ENCODE results near the gene ANO3.
"Not testable (repeated sequence)": the region's sequence is repeated elsewhere in the genome, so short reads cannot be mapped to it uniquely, and the experiment has no call there.

Gene ANO3

GRCh38 chr11:26579683-26580082 is 247.8 kb downstream of the ANO3 start:
- DNase-seq = no peak

DNA sequence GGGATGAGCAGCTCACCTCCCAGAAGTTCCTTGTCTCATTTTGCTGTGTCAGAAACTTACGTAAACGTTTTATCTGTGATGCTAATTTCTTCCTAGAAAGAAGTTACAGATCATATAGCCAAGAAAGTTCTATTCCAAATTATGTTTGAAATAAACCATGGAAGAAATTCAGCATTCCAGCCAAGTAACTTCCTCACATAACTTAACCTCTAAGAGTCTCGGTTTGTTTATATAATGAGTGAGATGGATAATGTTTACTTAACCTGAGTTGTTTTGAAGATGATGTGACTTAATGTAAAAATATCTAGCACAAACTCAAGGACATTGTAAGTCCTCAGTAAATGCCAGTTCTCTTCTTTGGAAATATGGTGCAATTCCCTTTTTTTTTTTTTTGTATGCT is 249.0 kb downstream of the ANO3 start:
- DNase-seq = no peak

DNA sequence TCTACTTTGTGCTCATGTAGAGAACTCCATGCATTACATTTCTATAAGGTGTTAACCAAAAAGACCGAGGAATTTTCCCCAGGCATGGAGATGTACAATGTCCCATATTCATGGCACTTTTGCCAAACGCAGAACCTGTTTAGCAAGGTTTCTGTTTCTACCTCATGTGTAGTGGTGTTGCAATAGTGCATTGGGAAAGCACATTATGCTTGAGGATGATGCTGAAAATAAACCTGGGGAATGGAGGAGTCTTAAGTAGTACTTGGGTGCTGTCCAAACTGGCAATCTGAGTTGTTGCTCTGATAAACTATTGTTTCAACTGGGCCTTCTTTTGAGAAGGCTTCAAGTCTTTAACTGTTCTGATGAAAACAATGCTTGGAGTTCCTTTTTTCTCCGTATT is 251.6 kb downstream of the ANO3 start:
- DNase-seq = no peak

DNA sequence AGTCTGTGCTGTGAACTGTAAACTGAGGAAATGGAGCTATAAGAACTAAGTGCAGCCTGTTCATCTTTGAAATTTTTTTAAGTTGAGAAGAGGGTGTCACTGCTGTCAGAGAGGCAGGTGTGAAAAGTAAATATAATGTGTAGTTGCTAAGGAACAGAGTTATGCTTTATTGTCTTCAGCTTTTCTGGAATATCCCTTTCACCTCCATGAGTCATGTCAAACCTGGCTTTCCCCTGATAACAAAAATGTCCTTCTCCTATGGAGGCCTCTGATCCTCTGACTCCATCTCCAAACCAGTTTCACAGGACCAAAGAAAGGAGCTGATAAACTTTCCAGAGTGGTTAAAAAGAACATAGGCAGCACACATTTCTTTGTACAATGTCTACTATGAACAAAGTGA is 252.9 kb downstream of the ANO3 start:
- DNase-seq = no peak

DNA sequence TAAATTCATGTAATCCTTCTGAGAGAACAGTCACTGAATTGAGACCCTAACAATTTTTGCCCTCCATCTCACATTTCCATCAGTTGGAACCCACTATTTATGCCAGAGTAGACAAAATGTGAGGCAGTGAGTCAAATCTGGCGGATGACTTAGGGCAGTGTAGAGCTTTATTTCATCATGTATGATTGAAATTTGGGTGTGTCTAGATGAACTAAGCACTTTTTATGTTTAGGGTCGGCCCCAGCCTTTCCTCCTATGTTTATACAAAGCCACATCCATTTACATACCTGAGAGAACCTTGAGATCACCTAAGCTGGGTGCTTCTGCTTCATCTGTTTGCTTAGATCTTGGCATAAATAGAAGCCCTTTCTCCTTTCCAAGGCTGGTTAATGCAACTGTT is 255.1 kb downstream of the ANO3 start:
- DNase-seq = no peak

DNA sequence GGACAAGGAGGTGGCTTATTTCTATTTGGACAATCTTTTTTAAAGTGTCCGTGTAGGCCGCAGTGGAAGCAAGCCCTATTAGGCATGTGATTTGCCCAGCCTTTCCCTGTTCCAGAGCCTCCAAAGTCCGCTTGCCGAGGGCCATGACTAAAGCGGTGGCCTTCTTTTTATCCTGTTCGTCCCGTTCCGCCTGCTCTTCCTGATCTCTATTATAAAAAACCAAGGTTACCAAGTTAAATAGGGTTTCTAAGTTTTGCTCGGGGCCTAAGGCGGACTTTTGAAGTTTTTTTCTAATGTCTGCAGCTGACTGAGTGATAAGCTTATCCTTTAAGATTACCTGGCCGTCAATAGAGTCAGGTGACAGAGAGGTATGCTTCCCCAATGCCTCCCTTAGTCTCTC is 261.8 kb downstream of the ANO3 start:
- no peak for DNase-seq

- DNase-seq = not testable (repeated sequence)
Observed at GRCh38 chr11:26595207-26595865, 263.4 kb downstream of the ANO3 start.

DNA sequence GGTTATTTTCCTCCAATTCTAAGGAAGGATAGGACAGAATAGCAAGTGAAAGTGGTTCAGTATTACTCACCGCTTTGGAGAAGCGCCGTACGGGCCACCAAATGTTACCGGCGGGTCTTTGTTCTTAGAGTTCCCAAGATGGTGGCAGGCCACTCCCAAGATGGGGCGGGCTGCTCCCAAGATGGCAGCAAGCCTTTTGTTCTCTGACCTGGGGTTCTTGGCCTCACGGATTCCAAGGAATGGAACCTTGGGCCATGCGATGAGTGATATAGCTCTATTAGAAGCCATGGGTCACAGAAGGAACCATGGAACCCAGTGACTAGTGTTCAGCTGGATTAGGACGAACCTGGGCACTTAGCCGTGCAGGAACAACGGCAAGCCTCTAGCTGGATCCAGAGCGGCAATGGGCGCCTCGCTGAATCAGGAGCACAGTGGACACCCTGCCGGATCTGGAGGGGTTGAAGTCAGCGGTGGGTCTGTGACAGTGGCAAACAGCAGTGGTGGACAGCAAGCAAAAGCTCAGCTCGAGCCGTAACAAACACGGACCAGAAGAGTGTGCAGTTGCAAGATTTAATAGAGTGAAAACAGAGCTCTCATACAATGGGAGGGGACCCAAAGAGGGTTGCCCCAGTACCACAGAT is 265.2 kb downstream of the ANO3 start:
- not testable (repeated sequence) for DNase-seq

DNA sequence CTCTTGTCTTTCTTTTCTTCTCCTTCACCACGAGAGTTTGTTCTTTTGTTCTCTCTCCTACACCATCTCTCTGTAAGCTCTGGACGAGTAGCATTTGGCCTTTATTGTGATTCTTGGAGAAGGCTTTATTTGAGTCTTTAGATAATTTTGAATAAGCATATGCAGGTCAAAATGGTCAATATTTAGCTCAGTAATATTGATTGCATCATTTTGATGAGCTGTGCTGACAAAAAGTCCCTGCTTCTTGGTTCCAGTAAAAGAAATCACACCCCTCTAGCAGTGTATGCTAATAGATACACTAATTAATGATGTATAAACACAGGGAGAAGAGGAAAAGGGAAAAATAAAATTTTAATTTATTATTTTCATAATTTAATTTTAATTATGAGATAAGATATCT is 266.0 kb downstream of the ANO3 start:
- DNase-seq = no peak

DNA sequence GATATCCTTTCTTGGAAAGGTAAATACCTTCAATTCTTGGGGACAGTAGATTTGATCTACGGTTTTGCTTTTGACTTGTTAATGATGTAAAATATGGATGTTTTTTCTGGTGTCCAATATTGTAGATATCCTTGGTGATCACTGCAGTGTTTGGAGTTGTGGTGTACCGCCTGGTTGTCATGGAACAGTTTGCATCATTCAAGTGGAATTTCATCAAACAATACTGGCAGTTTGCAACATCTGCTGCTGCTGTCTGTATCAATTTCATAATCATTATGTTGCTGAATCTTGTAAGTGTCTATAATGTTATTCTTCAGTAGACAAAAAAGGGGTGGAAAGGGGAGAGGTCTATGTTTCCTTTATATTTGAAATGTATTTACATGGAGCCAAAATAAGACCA is 267.5 kb downstream of the ANO3 start:
- no peak for DNase-seq

- no peak for DNase-seq
Observed at GRCh38 chr11:26599876-26600434, 268.0 kb downstream of the ANO3 start.

DNA sequence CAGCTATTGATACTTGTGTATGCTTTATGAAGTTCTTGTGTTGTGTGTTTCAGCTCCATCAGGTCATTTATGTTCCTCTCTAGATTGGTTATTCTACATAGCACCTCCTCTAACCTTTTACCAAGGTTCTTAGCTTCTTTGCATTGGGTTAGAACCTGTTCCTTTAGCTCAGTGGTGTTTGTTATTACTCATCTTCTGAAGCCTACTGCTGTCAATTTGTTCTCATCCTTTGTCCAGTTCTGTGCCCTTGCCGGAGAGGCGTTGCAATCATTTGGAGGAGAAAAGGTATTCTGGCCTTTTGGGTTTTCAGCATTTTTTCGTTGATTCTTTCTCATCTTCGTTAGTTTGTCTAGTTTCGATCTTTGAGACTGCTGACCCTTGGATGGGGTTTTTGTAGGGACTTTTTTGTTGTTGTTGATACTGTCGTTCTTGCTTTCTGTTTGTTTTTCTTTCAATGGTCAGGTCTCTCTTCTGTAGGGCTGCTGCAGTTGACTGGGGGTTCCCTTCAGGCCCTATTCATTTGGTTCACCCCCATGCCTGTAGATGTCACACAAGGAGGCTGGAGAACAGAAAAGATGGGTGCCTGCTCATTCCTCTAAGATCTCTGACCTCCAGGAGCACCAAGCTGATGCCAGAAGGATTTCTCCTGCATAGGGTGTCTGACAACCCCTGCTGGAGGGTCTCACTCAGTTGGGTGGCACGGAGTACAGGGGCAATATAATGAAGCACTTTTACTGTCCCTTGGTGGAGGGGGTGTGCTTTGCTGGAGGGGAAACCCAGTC is 276.0 kb downstream of the ANO3 start:
- no peak for DNase-seq

- DNase-seq = no peak
Observed at GRCh38 chr11:26608507-26609146, 276.7 kb downstream of the ANO3 start.

DNA sequence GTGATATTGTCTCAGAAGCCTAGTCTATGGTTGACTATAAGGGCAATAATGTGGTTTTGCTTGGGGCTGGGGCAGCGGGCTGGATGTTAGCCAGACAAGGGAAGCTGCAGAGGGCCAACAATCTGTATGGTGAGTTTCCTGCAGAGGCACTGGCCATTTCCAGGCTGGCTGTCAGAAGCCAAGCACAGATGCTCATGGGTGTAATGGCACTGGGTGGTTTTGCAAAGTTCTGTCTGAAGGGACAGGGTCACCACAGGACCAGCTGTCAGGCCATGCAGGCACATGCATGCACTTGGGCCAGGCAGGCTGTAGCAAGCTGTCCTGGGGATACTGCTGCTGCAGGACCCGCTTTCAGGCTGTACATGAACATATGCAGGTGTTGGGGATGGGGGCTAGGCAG is 281.8 kb downstream of the ANO3 start:
- no peak for DNase-seq

DNA sequence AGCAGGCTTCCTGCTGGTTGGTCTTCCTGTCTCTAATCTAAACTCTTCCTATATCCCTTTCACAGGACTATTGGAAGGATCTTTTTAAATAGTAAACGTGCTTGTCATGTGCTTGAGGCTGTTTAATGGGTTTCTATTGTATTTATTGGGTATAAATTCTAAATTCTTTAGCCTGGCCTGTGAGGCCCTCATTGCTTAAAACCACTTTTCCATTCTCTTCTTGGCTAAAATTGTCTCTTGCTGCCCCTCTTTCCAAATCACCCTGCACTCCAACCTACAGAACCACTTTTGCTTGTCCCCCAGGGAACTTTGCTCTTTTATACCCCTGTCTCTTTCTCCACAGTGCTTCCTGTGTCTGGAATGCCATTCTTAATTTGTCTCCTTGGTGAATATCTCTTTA is 286.5 kb downstream of the ANO3 start:
- DNase-seq = no peak

DNA sequence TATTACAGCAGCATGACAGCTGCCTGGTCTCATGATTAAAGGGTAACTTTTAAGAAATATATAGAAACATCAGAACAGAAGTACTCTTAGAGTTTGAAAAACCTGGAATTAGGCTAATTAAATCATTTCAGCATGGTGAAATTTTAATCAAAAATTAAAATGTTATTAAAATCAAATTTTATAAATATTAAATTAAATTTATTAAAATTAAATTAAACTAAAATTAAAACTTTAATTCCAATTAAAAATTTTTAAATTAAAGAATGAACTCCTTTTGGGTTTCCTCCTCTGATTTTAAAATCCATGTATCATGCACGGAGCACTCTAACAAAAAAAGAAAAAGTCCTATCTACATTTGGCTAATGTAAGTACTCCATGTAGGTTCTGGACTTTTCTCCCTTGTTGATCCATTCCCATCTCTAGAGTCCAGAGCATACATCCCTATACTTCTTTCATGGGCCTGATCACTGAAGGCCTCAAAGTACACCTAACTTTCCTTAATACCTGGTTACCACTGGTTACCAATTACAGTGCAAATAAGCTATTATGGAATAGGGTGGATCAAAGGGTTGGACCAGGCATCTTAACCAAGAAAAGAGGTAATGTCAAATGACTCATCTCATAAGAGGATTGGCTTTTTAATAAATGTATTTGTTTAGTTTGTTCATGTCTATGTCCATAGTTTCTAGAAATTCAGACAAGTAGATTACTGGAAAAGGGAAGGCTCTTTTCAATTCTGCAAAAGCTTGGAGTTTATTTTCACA is 288.5 kb downstream of the ANO3 start:
- DNase-seq = no peak

DNA sequence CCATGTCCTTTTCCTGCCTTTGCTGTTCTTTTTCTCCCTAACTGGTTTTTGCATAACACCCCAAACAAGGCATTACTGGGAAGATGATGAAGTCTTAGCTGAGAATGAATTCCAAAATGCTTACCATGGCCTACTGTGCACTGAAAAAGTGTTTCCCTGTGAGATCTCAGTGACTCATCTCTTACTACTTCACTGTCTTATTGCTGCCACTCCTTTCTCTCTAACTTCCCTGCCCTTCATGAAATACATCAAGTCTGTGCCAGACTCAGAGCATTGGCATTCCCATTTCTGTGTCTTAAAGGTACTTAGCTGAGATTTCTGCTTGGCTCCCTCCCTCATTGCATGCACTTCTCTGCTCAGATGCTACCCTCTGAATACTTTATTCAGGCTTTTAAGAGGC is 289.2 kb downstream of the ANO3 start:
- DNase-seq = no peak

DNA sequence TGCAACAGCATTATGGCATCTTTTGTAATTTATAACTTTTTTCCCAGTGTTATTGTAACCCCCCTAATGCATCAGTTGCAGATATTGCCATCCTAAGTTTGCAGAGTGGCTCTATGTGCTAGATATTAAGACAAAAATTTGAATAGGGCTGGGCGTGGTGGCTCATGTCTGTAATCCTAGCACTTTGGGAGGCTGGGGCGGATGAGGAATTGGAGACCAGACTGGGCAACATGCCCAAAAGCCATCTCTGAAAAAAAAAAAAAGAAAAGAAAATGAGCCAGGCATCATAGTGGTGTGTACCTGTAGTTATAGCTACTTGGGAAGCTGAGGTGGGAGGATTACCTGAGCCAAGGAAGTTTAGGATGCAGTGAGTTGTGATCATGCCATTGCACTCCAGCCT is 290.3 kb downstream of the ANO3 start:
- DNase-seq = no peak

GRCh38 chr11:26623076-26623659 is 291.2 kb downstream of the ANO3 start:
- DNase-seq = no peak

DNA sequence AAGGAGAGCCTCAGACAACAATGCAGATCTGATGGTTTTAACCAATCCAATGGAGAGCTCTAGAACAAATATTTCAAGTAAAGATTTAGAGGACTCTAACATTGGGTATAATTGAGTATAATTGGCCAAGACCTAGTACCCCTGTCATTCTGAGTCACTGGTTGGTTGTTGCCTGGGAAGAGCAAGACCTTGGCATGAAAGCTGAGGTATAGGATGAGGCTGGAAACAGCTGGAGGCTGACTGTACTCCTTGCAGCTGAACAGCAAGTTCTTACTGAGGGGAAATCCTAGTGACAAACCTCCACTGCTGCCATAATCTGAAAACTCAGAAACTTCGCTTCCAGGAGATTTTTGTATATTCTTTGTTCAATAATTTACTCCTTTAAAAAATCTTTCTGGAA is 294.4 kb downstream of the ANO3 start:
- DNase-seq = no peak

DNA sequence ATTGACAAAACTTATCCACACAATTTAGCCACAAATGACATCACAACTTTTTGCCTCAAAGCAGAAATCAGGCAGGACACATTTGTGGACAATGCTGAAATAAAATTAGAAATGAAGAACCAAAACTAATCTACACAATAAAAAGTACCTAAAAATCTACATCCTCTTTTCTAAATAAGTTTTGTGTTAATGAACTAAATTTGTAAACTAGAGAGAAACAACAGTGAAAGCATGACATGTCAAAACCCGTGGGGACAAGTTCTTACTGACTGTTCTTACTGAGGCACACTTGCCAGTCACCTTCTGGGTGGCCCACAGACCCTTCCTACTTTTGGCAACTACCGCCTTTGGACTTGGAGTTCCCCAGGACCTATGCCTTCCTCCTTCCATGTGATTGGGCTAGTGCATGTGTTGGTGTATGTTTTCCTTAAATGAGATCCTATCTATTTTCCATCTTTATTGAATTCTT is 300.8 kb downstream of the ANO3 start:
- DNase-seq = no peak

DNA sequence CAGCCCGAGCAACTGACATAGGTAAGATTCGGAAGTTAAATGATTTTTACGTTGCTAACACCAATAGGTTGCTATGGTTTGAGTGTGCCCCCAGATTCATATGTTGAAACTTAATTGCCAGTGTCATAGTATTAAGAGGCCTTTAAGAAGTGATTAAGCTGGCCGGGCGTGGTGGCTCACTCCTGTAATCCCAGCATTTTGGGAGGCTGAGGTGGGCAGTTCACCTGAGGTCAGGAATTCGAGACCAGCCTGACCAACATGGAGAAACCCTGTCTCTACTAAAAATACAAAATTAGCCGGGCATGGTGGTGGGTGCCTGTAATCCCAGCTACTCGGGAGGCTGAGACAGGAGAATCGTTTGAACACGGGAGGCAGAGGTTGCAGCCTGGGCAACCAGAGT is 311.4 kb downstream of the ANO3 start:
- DNase-seq = not testable (repeated sequence)

Measured in hematopoietic multipotent progenitor cell treated with erythropoietin and hydrocortisone succinate and interleukin-3 and kit ligand, for 8 days (in vitro differentiated cells).